Mammary epithelial cell (primary cell): ENCODE results near the gene GKN1.

ENCODE experiments used
- CTCF ChIP-seq, 2 donors: IDR thresholded peaks in 1 of 2; conservative IDR thresholded peaks in 1 of 2; 2 replicates each; pipeline ENCODE4 v1.5.1; 2011 to 2012; ENCODE audit warnings: inconsistent platforms in 2 of 2, low read length in 2 of 2, mild to moderate bottlenecking in 2 of 2, control low read depth in 1 of 2, low read depth in 1 of 2; ENCODE audit not compliant: insufficient read depth in 1 of 2; ENCODE audit errors: extremely low read depth in 1 of 2
- EZH2 ChIP-seq: IDR thresholded peaks from 2 replicates; pipeline ENCODE4 v1.6.1; 2012; ENCODE audit warnings: low read length, inconsistent platforms, borderline replicate concordance

DNA sequence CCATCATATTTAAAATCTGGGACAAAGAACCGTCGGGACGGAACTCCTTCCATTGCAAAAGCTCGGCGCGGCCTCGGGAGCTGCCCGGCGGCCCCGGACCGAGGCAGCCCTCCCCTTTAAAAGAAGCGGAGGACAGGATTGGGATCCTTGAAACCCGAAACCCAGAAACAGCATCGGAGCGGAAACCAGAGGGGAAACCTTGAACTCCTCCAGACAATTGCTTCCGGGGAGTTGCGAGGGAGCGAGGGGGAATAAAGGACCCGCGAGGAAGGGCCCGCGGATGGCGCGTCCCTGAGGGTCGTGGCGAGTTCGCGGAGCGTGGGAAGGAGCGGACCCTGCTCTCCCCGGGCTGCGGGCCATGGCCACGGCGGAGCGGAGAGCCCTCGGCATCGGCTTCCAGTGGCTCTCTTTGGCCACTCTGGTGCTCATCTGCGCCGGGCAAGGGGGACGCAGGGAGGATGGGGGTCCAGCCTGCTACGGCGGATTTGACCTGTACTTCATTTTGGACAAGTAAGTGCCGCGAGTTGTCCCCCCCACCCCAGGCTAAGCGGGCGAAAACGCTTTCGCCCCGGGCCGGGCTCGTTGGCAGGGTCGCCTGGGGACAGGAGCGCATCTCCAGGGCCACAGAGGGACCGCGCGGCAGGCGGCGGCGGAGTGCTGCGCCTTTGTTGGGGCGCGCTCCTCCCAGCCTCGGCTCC, 38.9 kb downstream of the GKN1 start, which contains the start of gene ANTXR1:
- TF ChIP-seq CTCF (conservative IDR thresholded peaks at IDR 0.05 in 1 of 2, IDR thresholded peaks at IDR 0.05 in 1 of 2; ENCODE audit: extremely low read depth in 1 of 2, insufficient read depth in 1 of 2, low read depth in 1 of 2, low read length in 2 of 2) (no peak), EZH2 (no peak)
